HG03558 (cell line): ENCODE data around the gene RBM43.
"Not testable (repeated sequence)": the region's sequence is repeated elsewhere in the genome, so short reads cannot be mapped to it uniquely, and the experiment has no call there.

Experiments
- ATAC-seq: cut with Tn5 transposase; IDR thresholded peaks from one replicate; pipeline ENCODE4 v1.9.1; 2021; ENCODE audit warnings: moderate number of reproducible peaks; ENCODE audit not compliant: unreplicated experiment; ENCODE audit errors: extremely low read depth

RBM43 gene

DNA sequence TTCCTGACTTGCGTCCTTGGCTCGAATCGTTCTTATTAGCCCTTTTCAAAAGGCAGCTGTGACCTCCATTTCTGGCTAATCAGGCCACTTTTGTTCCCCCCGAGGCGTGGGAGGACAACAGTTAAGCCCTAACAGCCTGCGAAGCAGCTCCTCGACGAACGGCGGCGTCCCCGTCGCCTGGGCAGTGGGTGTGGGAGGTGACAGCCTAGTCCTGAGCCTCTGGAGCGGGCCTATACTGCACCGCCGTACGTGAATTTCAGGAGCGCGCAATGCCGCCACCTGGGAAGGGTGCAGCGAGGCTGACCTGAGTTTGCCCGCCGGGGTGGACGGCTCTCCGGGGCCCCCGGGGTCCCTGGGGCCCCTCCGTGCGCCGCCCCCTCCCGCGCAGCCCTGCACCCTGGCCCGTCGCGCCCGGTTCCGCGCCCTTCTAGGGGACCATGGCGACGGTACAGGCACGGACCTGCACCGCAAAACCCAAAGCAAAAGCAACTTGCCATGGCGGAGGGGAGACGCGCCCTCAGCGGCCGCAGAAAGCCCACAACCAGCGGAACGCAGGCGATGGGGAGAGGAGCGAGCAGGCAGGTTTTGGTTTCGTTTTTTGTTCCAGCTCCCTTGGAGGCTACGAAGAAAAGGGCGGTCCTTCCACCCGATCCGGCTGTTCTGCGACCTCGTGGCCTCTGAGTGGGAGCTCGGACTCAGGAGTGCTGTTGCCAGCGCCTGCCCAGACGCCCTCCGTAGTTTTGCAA lies at the start of gene RBM43:
Gene RBM43 (minus strand): TSS at position 633 of the 746 bp plus-strand sequence. CDS start 136 bp downstream, at position 497.
- ATAC-seq = peak; percentile 90

DNA sequence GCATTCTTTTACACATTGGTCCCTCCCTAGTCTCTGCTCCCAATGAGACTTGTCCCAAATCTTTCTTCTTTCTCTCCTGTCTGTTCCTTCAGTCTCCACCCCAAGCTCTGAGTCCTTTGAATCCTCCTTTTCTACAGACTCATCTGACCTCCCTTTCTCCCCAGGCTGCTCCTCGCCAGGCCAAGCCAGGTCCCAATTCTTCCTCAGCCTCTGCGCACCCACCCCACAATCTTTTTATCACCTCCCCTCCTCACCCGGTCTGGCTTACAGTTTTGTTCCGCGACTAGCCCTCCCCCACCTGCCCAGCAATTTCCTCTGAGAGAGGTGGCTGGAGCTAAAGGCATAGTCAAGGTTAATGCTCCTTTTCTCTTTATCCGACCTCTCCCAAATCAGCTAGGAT lies 48.6 kb upstream of the RBM43 start:
- not testable (repeated sequence) for ATAC-seq

DNA sequence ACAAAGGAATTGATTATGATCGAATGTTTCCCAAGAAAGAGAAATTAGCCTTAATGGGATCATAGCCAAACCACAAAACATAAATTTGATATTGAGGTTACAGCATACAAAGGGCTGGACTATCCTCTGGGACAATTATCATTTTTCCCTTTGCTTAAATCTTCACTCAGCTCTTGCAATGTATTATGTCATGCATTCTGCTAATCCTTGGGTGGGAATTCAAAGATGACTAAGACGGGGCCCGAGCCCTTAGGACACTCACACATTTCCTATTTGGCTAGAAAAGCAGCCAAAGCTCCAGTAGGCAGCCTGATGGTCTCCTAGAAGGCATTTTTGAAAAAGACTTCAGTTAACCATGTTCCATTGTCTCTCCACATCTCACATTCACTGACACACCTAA lies 45.0 kb upstream of the RBM43 start:
- no peak for ATAC-seq

DNA sequence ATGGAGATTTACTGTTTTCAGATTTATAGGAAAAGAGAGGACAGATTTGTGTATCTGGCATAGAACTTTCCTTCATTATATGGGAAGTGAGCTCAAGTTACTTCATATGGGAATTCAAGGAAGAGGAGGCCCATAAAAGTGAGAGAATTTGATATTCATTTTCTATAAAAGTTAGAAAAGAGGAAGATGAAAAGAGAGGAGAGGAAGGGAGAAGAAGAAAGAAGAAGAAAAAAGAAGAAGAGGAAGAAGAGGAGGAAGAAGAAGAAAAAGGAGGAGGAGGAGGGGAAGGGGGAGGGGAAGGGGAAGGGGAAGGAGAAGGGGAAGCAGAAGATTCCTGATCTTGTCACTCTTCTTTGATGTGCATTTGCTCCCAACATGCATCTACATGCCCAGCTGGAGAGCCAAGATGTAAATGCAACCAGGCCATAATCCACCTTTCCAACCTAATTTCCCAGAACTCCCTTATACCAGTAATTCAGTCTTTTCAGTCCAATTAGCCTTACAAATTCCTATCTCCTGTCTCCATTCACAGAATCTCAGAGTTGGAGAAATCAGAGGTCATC lies 43.5 kb upstream of the RBM43 start:
- no peak for ATAC-seq

DNA sequence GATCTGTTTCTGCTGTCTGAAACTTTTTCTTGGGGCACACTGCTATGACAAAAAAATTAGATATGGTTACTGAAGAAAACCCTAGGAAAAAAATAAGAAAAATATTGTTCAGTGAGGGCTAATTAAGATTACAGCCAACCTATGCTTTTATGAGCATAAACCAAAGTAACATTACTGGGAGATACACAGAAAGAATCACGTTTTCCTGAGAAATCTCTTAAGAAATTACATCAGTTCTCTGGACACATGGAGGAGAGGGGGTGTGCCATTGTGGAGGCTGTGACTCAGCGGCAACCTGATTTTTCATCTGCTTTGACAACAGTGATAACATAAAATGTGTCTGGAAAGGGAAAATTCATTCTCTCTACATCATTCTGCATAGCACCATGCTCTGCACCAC lies 41.2 kb upstream of the RBM43 start:
- ATAC-seq = no peak

DNA sequence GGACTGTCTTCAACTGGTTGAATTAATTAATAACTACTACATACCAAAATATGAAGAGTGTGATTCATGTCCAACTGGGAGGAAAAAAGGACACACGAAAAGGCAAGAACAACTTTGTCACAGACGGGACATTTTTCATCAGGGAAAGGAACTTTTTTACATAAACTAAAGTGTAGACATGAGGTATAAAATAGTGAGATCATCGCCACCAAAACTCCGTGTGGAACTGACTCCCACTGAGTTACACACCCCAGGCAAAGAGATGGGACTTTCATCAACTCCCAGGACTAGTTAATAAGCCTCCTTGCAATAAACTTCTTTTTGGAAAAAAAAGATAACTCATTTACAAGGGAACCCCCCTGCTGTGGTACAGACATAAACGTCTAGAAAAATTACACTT lies 40.7 kb upstream of the RBM43 start:
- no peak for ATAC-seq

DNA sequence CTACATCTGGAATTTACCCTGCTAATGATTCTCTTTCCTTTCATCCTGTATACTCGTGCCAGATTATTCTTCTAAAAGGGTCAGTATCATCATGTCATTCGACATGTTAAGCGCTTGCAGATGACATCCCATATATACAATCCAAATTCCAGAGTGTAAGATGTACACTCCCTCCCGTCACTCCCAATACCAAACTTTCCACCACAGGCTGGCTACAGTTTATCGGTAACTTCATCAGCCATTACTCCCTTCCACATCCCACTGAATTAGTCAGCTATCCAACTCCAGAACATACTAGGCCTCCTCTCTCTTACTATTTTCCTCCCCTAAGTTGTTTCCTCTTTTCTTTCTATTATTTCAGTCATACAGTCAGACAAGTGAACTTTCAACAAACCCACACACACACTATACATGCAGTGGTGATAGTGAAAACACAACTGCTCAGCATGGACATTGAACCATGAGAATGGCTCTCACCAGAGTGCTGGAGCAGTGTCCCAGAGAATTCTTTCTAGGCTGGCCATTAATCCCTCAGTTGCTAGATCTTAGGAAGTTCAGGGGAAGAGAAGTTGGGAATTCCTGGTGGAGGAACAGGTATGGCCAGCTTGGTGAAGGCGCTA lies 38.4 kb upstream of the RBM43 start:
- no peak for ATAC-seq

DNA sequence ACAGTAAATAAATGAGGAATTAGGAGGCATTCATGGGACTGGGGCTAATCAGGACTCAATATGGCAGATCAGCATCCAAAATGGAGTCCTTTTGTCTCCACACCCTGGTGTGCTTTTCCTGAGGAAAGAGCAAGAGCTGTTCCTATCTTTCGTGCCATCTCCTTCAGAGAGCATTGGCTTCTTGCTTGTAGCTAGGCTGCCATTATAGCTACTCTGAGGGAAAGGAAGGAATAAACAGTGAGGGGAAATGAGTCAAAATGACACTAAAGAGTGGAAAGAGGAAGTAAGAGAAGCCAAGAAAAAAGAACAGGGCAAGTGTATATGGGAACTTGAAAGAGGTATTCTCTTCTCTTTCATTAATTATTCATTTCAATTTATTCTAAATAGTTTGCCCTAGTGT lies 36.2 kb upstream of the RBM43 start:
- ATAC-seq = peak; percentile 97

DNA sequence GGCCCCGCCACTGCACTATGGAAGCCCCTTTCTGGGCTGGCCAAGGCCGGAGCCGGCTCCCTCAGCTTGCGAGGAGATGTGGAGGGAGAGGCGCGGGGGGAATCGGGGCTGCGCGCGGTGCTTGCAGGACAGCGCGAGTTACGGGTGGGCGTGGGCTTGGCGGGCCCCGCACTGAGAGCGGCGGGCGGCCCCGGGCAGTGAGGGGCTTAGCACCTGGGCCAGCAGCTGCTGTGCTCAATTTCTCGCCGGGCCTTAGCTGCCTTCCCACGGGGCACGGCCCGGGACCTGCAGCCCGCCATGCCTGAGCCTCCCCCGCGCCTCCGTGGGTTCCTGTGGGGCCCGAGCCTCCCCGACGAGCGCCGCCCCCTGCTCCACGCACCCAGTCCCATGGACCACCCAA lies 34.3 kb upstream of the RBM43 start:
- ATAC-seq = not testable (repeated sequence)

DNA sequence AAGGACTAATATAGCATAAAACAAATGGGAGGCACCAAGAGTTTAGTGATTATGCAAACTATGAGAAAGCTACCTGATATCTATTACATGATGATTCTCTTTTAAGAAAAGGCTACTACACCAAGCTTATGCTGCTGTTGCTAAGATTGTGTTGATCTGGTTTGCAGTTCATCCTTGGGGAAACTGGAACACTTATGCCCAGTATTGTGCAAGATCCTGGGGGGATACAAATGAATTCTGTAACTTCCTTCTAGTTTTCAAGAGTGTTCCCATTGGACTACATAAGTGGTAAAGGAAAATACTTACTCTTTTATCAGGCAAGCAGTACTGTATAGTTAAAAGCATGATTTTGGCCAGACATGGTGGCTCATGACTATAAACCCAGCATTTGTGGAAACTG lies 30.9 kb upstream of the RBM43 start:
- no peak for ATAC-seq

DNA sequence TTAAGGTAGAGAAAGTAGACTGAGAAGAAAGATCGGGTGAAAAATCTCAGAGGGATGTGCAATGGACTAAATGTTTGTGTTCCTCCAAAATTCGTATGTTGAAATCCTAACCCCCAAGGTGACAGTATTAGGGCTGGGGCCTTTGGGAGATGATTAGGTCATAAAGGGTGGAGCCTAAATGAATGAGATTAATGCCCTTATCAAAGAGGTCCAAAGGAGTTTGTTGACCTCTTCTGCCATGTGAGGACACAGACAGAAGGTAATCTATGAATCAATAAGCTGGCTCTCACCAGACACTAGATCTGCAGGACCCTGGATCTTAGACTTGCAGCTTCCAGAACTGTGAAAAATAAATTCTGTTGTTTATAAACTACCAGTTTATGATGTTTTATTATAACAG lies 30.5 kb upstream of the RBM43 start:
- ATAC-seq = no peak

DNA sequence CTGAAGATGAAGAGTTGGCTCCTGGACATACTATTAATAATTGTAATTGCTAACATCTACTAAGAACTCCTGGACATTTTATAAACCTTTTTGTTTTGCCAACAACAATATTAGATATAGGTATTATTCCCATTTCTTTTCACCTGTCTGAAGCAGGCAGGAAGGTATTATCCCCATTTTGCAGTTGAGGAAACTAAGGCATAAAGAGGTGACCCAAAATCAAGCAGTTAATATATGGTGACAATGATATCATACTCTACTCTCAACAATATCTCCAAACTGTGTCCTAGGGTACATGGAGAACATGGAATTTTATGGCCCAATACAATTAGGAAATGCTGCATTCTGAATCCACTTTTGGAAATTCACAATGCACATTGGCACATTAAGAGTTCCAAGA lies 29.6 kb upstream of the RBM43 start:
- no peak for ATAC-seq

DNA sequence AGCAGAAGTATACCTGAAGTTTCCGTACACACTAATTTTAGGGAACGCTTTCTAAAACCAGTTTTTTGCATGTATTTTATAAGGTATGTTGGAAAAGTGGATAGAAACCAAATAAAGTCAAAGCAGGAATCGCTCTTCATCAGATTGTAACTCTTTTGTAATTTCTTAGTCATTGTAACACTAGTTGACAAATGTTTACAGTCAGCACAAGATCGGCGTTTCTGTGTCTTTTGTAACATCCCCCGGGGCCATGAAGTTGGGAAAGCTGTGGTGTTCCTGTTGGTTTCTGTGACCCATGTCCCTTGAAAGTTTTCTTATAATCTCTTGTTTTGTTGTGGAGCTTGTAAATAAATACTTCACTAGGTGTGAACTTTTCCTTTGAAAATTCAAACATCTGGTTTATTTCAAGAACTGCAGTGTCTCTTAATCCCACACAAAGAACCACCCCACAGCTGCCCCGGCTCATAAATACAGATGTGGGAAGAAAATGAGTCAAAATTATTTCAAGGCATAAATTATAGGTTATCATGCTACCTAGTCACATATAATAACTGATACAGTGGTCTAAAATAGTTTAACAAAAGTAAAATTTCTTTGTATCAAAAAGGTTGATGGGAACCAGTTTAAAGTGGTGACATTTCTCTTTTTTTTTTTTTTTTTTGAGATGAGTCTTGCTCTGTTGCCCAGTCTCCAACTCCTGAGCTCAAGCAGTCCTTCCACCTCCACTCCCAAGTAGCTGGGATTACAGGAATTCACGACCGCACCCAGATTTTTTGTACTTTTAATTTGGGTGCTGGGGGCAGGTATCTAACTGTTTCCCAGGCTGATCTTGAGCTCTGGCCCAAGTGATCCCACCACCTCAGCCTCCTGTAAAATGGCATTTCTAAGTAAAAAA lies 28.6 kb upstream of the RBM43 start:
- peak; percentile 9 for ATAC-seq

DNA sequence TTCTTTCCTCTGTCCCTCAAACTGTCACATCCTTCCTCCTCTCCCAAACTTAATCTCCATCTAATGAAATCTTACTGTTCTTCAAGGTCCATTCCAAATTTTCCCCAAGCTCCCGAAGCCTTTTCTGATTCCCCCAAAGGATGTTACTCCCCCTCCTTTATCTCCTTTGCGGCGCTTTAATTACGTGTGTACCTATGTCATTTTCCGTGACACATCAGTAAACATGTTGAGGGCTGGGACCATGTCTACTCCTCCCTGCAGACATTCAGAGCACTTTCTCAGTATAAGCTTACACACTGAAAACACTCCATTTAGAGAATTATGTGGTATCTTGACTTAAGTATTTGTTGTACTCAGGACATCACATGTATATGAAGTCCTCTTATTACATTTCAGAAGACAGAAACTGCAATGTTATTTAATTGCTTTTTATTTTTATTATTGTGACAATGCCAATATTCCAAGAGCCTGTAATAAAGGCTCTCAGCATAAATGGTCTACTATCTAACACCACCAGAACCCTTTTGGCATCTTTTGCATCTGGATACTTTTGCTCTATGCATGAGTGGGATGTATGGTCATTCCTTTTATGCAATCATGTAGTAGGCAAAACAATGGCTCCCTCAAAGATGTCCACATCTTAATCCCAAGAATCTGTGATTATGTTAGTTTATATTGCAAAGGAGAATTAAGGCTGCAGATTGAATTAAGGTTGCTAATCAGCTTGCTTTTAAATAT lies 26.0 kb upstream of the RBM43 start:
- no peak for ATAC-seq

DNA sequence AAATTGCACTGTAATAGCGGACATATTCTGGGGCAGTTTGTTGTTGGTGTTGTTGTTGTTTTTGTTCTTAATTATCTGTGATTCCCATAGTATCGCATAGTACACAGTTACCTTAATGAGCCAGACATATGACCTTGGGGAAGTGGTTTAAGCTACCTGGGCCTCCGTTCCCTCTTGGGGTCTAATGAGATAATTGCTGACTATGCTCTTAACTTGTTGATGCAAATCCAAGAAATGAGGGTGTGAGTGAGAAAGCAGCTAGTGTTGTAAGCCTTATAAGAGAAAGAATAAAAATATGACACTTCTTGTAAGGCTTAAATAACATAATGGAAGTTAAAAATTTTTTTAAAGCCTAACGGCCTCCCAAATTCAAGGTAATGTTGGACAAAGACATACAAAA lies 20.7 kb upstream of the RBM43 start:
- no peak for ATAC-seq

DNA sequence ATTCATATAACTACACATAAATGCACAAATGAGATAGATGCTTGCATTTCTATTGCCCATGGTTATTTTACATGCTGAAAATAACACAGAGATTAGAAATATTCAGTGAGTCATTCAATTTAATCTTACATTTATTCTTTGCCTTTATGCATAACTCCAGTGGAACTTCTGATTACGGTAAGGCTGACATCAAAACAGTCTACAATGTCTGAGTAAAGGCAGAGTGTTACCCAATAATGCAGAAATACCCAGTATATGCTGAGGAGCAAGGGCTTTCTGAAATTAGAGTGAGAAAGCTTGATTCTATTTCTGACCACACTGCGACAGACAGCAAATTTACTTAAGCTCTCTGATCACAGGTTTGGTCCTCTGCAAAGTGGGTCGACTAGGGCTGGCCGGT lies 18.6 kb upstream of the RBM43 start:
- no peak for ATAC-seq

DNA sequence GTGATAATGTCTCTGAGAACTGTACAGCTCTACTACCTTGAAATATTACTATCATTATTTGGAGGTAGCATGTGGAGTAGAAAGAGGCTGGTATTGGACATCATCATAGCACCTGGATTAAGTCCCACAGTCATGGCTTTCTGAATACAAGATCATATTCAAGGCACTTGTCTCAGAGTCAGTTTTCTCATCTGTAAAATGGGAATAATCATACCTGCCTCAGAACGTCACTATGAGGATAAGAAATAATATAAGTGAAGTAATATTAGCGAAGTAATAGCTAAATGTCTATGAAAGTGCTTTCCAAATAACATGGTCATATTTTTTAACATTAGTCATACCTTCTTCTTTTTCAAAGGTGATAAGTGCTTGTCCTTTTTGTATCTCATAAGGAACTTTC lies 16.8 kb upstream of the RBM43 start:
- ATAC-seq = no peak

DNA sequence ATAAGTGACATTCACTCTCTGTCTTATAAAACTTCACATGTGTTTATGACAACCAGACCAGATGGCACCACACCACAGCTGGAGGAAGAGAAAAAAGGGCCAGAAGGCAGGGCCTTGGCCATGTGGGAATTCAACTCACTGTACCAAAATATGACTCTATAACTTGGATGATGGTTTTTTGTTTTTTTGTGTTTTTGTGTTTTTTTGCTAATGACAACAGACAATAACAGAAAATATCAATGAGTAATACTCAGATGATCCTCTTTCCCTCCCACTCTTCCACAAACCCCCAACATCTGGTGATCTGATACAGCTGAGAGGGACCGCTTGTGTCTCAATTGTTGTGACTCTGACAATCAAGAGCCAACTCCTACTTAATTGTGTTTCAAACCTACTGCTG lies 15.4 kb upstream of the RBM43 start:
- ATAC-seq = no peak

DNA sequence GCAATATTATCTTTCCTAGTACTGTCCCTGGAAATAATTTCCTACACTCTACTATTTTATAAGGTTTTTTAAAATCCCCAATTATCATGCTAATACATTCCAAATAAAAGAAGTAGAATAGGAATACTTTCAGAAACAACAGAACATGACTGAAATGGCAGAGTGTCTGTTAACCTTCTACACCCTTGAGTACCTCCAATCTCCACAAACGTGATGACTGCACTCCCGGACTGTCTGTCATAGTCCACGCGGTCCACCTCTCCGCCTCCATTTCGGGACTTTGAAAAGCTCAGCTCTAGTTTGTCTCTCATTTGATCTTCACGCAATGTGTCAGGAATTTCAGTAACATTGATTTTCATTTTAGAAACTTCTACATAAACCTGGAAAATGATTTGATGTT lies 13.6 kb upstream of the RBM43 start:
- ATAC-seq = no peak

DNA sequence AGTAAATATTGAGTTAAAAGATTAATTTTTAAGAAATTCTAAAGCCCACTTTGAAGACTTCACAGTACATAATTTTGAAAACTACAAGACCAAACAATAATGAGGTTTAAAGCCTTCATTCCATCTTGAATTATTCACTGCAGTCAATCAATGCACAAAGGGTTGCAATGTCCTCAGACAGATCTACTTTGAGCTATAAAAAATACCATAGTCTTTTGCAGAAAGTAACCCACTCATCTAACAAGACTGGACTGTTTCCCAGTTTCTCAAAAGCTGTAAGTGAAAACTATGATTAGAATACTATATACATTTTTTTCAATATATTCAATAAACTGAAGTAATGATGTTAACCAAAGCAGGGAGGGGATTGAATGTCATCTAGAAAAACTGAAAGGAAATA lies 10.2 kb upstream of the RBM43 start:
- ATAC-seq = no peak
